Liver (tissue), 3 donors: Measurements from ENCODE around the gene TMEM14A.

ENCODE experiments used
- ATF3 ChIP-seq: IDR thresholded peaks from 2 replicates; pipeline ENCODE4 v1.6.1; 2016; ENCODE audit warnings: antibody characterized with exemption
- CTCF ChIP-seq: fragments of 150-350 bp; IDR thresholded peaks from 2 replicates; pipeline ENCODE4 v1.5.1; 2017; ENCODE audit warnings: improper control_type of control experiment, low read depth, low read length; ENCODE audit not compliant: missing input control
- MAX ChIP-seq: IDR thresholded peaks from 2 replicates; pipeline ENCODE4 v1.6.1; 2016; ENCODE audit warnings: antibody characterized with exemption
- NR2F2 ChIP-seq: IDR thresholded peaks from 2 replicates; pipeline ENCODE4 v1.6.1; 2016; ENCODE audit warnings: antibody characterized with exemption
- RXRA ChIP-seq, 2 donors: IDR thresholded peaks; 2 replicates each; pipeline ENCODE4 v1.6.1; 2017 to 2018; ENCODE audit warnings: antibody characterized with exemption in 2 of 2, mild to moderate bottlenecking in 1 of 2
- TAF1 ChIP-seq: conservative IDR thresholded peaks from 2 replicates; pipeline ENCODE4 v1.6.1; 2016; ENCODE audit warnings: antibody characterized with exemption, mild to moderate bottlenecking
- donor health status: healthy.
- donor health status: healthy.

- TF ChIP-seq CTCF (no peak), RXRA (IDR thresholded peaks at IDR 0.05) (no peak), ATF3 (no peak), NR2F2 (no peak), TAF1 (no peak), MAX (no peak)
These were observed 29.1 kb upstream of the TMEM14A start for GRCh38 chr6:52641826-52642225.
